ENCODE data around the gene UTP20. TPM values are rescaled to one million over a fixed set of nuclear protein-coding genes. Genes with fewer than 3 reads are reported as not detected.

The UTP20 gene
- 10 to 100 TPM; 10.8 to 20.8 (median 14.9) TPM for total RNA-seq
- 1 to 10 TPM; 5.7 to 7.3 TPM for polyA plus RNA-seq
- total RNA-seq = 49.3 reads per million, percentile 71 among the genes with 10 or more reads in this experiment

- DNase-seq = peak; percentile 90 to 94 (median 92)
- peak within 1 kb of the TSS; percentile 63 for H3K27ac ChIP-seq (ENCODE audit: low read depth, low read length)
- peaks cover 0 to 20% (median 0%) of the 10 kb centered on the region in 3 experiments for H3K36me3 ChIP-seq (ENCODE audit: control insufficient read depth in 2 of 3, insufficient read depth in 3 of 3, low read length in 3 of 3)
- peaks cover 8 to 24% (median 16%) of the 10 kb centered on the region in 5 donors for H3K27me3 Mint-ChIP-seq
- intact Hi-C loops (cut with micrococcal nuclease) = loop anchor here (1.0 to 5.0 kb wide), 11 partner anchors 127 to 1013 kb away; partner anchors contain the start of genes ARL1 (in 2 of the 2), DEPDC4 (in 2 of the 2), GNPTAB (in 2 of the 2) and SCYL2 (in 2 of the 2)
- no peaks in the 10 kb centered on the region for H3K9me3 ChIP-seq (ENCODE audit: control insufficient read depth in 2 of 3, low read length in 3 of 3)
- no peaks in the 10 kb centered on the region for H3K9me3 Mint-ChIP-seq
- H3K4me3 ChIP-seq (ENCODE audit: low read length) = peak within 1 kb of the TSS; percentile 72
- ChIA-PET CTCF (no interaction called here), POLR2A (interaction anchor here (1.0 kb wide), 1 partner anchor 1014 kb away, joined by 3 read pairs; no protein-coding TSS in a partner anchor)
- no peaks in the 10 kb centered on the region for H3K27me3 ChIP-seq (ENCODE audit: control insufficient read depth in 2 of 2, insufficient read depth in 2 of 2, low read length in 2 of 2)
- peaks cover 5% of the 10 kb centered on the region in 2 donors for H3K4me1 ChIP-seq (ENCODE audit: control insufficient read depth in 2 of 2, insufficient read depth in 2 of 2, low read length in 2 of 2)
- peaks cover 11 to 28% (median 16%) of the 10 kb centered on the region in 7 donors for H3K4me1 Mint-ChIP-seq
- H3K27ac Mint-ChIP-seq = peak within 1 kb of the TSS; percentile 77 to 94 (median 87)
- peaks cover 0 to 19% (median 5%) of the 10 kb centered on the region in 5 donors for H3K36me3 Mint-ChIP-seq
- peak; percentile 100 for ATAC-seq
- H3K4me3 Mint-ChIP-seq = peak within 1 kb of the TSS; percentile 92 to 97 (median 96)
These were observed at the start of gene UTP20 for GRCh38 chr12:101280006-101280505. TSS of gene UTP20 (plus strand) at chr12:101280105. CDS start at chr12:101280283, 178 bp downstream.

GRCh38 chr12:101230547-101230946, 49.4 kb upstream of the UTP20 start:
- CTCF ChIA-PET = no interaction called here
- H3K36me3 ChIP-seq (ENCODE audit: control insufficient read depth in 2 of 3, insufficient read depth in 3 of 3, low read length in 3 of 3) = no peaks in the 10 kb centered on the region

GRCh38 chr12:101231636-101232035, 48.3 kb upstream of the UTP20 start:
- no peak overlapping the region for H3K4me3 Mint-ChIP-seq

More at GRCh38 chr12:101230547-101230946, 49.4 kb upstream of the UTP20 start:
- no peaks in the 10 kb centered on the region for H3K9me3 ChIP-seq (ENCODE audit: control insufficient read depth in 2 of 3, low read length in 3 of 3)
- no peak for DNase-seq
- H3K27ac ChIP-seq (ENCODE audit: low read depth, low read length) = no peak overlapping the region
- no peak overlapping the region for H3K27ac Mint-ChIP-seq
- ATAC-seq = no peak
- H3K36me3 Mint-ChIP-seq = no peaks in the 10 kb centered on the region
- no peaks in the 10 kb centered on the region for H3K4me1 ChIP-seq (ENCODE audit: control insufficient read depth in 2 of 2, insufficient read depth in 2 of 2, low read length in 2 of 2)
- POLR2A ChIA-PET = no interaction called here
- peaks cover 0 to 20% (median 14%) of the 10 kb centered on the region in 5 donors for H3K27me3 Mint-ChIP-seq
- no peak overlapping the region for H3K4me3 Mint-ChIP-seq
- H3K4me1 Mint-ChIP-seq = no peaks in the 10 kb centered on the region
- no peak overlapping the region for H3K4me3 ChIP-seq (ENCODE audit: low read length)
- intact Hi-C loops (cut with micrococcal nuclease) = no loop called here
- no peaks in the 10 kb centered on the region for H3K9me3 Mint-ChIP-seq
- H3K27me3 ChIP-seq (ENCODE audit: control insufficient read depth in 2 of 2, insufficient read depth in 2 of 2, low read length in 2 of 2) = no peaks in the 10 kb centered on the region

GRCh38 chr12:101235686-101236085, 44.2 kb upstream of the UTP20 start:
- Mint-ChIP-seq H3K36me3 (no peaks in the 10 kb centered on the region), H3K9me3 (peaks cover 0 to 9% (median 2%) of the 10 kb centered on the region in 11 donors), H3K27ac (no peak overlapping the region), H3K4me3 (no peak overlapping the region), H3K4me1 (no peaks in the 10 kb centered on the region), H3K27me3 (peaks cover 0 to 28% (median 20%) of the 10 kb centered on the region in 5 donors)
- ChIA-PET POLR2A (no interaction called here), CTCF (no interaction called here)
- Histone ChIP-seq H3K27ac (ENCODE audit: low read depth, low read length) (no peak overlapping the region), H3K27me3 (ENCODE audit: control insufficient read depth in 2 of 2, insufficient read depth in 2 of 2, low read length in 2 of 2) (no peaks in the 10 kb centered on the region), H3K4me3 (ENCODE audit: low read length) (no peak overlapping the region), H3K9me3 (ENCODE audit: control insufficient read depth in 2 of 3, low read length in 3 of 3) (no peaks in the 10 kb centered on the region), H3K36me3 (ENCODE audit: control insufficient read depth in 2 of 3, insufficient read depth in 3 of 3, low read length in 3 of 3) (no peaks in the 10 kb centered on the region), H3K4me1 (ENCODE audit: control insufficient read depth in 2 of 2, insufficient read depth in 2 of 2, low read length in 2 of 2) (no peaks in the 10 kb centered on the region)
- ATAC-seq = no peak
- no peak for DNase-seq
- intact Hi-C loops (cut with micrococcal nuclease) = no loop called here

More at GRCh38 chr12:101231636-101232035, 48.3 kb upstream of the UTP20 start:
- no peak overlapping the region for H3K27ac Mint-ChIP-seq
- no peak overlapping the region for H3K4me3 ChIP-seq (ENCODE audit: low read length)
- H3K36me3 Mint-ChIP-seq = no peaks in the 10 kb centered on the region
- CTCF ChIA-PET = interaction anchor here (0.6 kb wide), 1 partner anchor 27 kb away, joined by 3 read pairs; no protein-coding TSS in a partner anchor
- H3K9me3 ChIP-seq (ENCODE audit: control insufficient read depth in 2 of 3, low read length in 3 of 3) = no peaks in the 10 kb centered on the region
- H3K27ac ChIP-seq (ENCODE audit: low read depth, low read length) = no peak overlapping the region
- no peaks in the 10 kb centered on the region for H3K9me3 Mint-ChIP-seq
- no peaks in the 10 kb centered on the region for H3K4me1 Mint-ChIP-seq
- intact Hi-C loops (cut with micrococcal nuclease) = no loop called here
- H3K4me1 ChIP-seq (ENCODE audit: control insufficient read depth in 2 of 2, insufficient read depth in 2 of 2, low read length in 2 of 2) = no peaks in the 10 kb centered on the region
- H3K27me3 ChIP-seq (ENCODE audit: control insufficient read depth in 2 of 2, insufficient read depth in 2 of 2, low read length in 2 of 2) = no peaks in the 10 kb centered on the region
- H3K27me3 Mint-ChIP-seq = peaks cover 0 to 21% (median 13%) of the 10 kb centered on the region in 5 donors
- ATAC-seq = no peak
- POLR2A ChIA-PET = no interaction called here
- DNase-seq = no peak
- H3K36me3 ChIP-seq (ENCODE audit: control insufficient read depth in 2 of 3, insufficient read depth in 3 of 3, low read length in 3 of 3) = no peaks in the 10 kb centered on the region

GRCh38 chr12:101238306-101238705, 41.6 kb upstream of the UTP20 start:
- CTCF ChIA-PET = no interaction called here
- intact Hi-C loops (cut with micrococcal nuclease) = no loop called here
- H3K4me3 Mint-ChIP-seq = no peak overlapping the region

GRCh38 chr12:101238800-101239329, 41.0 kb upstream of the UTP20 start:
- Mint-ChIP-seq H3K36me3 (no peaks in the 10 kb centered on the region), H3K4me1 (no peaks in the 10 kb centered on the region), H3K4me3 (no peak overlapping the region), H3K27me3 (peaks cover 0 to 26% (median 13%) of the 10 kb centered on the region in 5 donors), H3K9me3 (peaks cover 0 to 9% (median 2%) of the 10 kb centered on the region in 11 donors), H3K27ac (no peak overlapping the region)
- POLR2A ChIA-PET = no interaction called here
- intact Hi-C loops (cut with micrococcal nuclease) = no loop called here
- ATAC-seq = no peak
- H3K4me3 ChIP-seq (ENCODE audit: low read length) = no peak overlapping the region
- H3K9me3 ChIP-seq (ENCODE audit: control insufficient read depth in 2 of 3, low read length in 3 of 3) = no peaks in the 10 kb centered on the region
- H3K27me3 ChIP-seq (ENCODE audit: control insufficient read depth in 2 of 2, insufficient read depth in 2 of 2, low read length in 2 of 2) = no peaks in the 10 kb centered on the region
- H3K4me1 ChIP-seq (ENCODE audit: control insufficient read depth in 2 of 2, insufficient read depth in 2 of 2, low read length in 2 of 2) = no peaks in the 10 kb centered on the region
- no peaks in the 10 kb centered on the region for H3K36me3 ChIP-seq (ENCODE audit: control insufficient read depth in 2 of 3, insufficient read depth in 3 of 3, low read length in 3 of 3)
- no peak overlapping the region for H3K27ac ChIP-seq (ENCODE audit: low read depth, low read length)
- CTCF ChIA-PET = no interaction called here
- DNase-seq = no peak

More at GRCh38 chr12:101238306-101238705, 41.6 kb upstream of the UTP20 start:
- no peaks in the 10 kb centered on the region for H3K27me3 ChIP-seq (ENCODE audit: control insufficient read depth in 2 of 2, insufficient read depth in 2 of 2, low read length in 2 of 2)
- H3K9me3 ChIP-seq (ENCODE audit: control insufficient read depth in 2 of 3, low read length in 3 of 3) = no peaks in the 10 kb centered on the region
- H3K9me3 Mint-ChIP-seq = peaks cover 0 to 9% (median 2%) of the 10 kb centered on the region in 11 donors
- no peak for ATAC-seq
- H3K4me1 ChIP-seq (ENCODE audit: control insufficient read depth in 2 of 2, insufficient read depth in 2 of 2, low read length in 2 of 2) = no peaks in the 10 kb centered on the region
- no peaks in the 10 kb centered on the region for H3K4me1 Mint-ChIP-seq
- H3K36me3 ChIP-seq (ENCODE audit: control insufficient read depth in 2 of 3, insufficient read depth in 3 of 3, low read length in 3 of 3) = no peaks in the 10 kb centered on the region
- H3K27ac ChIP-seq (ENCODE audit: low read depth, low read length) = no peak overlapping the region
- no peaks in the 10 kb centered on the region for H3K36me3 Mint-ChIP-seq
- no peak overlapping the region for H3K27ac Mint-ChIP-seq
- H3K27me3 Mint-ChIP-seq = peaks cover 0 to 28% (median 14%) of the 10 kb centered on the region in 5 donors
- no peak overlapping the region for H3K4me3 ChIP-seq (ENCODE audit: low read length)
- DNase-seq = no peak
- POLR2A ChIA-PET = no interaction called here
